ENCODE data around the gene COA8.

COA8 gene

GRCh38 chr14:103623308-103623707 is 60.5 kb downstream of the COA8 start:
- DNase-seq (ENCODE audit: low read depth) = no peak

GRCh38 chr14:103623883-103624482 is 61.2 kb downstream of the COA8 start:
- DNase-seq (ENCODE audit: low read depth) = no peak

GRCh38 chr14:103624860-103625259 is 62.1 kb downstream of the COA8 start:
- DNase-seq (ENCODE audit: low read depth) = peak; percentile 32

GRCh38 chr14:103625356-103626095 is 62.8 kb downstream of the COA8 start:
- DNase-seq (ENCODE audit: low read depth) = no peak

GRCh38 chr14:103626146-103626850 is 63.5 kb downstream of the COA8 start:
- DNase-seq (ENCODE audit: low read depth) = no peak

- no peak for DNase-seq (ENCODE audit: low read depth)
Measured at GRCh38 chr14:103627073-103628025, 64.6 kb downstream of the COA8 start.

GRCh38 chr14:103628221-103628683 is 65.5 kb downstream of the COA8 start:
- DNase-seq (ENCODE audit: low read depth) = peak; percentile 78

- peak; percentile 45 for DNase-seq (ENCODE audit: low read depth)
Measured at GRCh38 chr14:103628684-103629502, 66.1 kb downstream of the COA8 start, which contains the start of gene KLC1. TSS of gene KLC1 (plus strand) at chr14:103629211. CDS start at chr14:103654565, 25,354 bp downstream.

GRCh38 chr14:103629503-103630121 is 66.9 kb downstream of the COA8 start:
- DNase-seq (ENCODE audit: low read depth) = no peak

GRCh38 chr14:103630364-103631108 is 67.8 kb downstream of the COA8 start:
- no peak for DNase-seq (ENCODE audit: low read depth)

GRCh38 chr14:103633391-103633790 is 70.6 kb downstream of the COA8 start:
- no peak for DNase-seq (ENCODE audit: low read depth)

GRCh38 chr14:103634156-103634555 is 71.4 kb downstream of the COA8 start:
- DNase-seq (ENCODE audit: low read depth) = no peak

GRCh38 chr14:103638594-103638993 is 75.8 kb downstream of the COA8 start:
- DNase-seq (ENCODE audit: low read depth) = no peak
